Measurements from ENCODE around the gene TAGLN2.

The TAGLN2 gene

DNA sequence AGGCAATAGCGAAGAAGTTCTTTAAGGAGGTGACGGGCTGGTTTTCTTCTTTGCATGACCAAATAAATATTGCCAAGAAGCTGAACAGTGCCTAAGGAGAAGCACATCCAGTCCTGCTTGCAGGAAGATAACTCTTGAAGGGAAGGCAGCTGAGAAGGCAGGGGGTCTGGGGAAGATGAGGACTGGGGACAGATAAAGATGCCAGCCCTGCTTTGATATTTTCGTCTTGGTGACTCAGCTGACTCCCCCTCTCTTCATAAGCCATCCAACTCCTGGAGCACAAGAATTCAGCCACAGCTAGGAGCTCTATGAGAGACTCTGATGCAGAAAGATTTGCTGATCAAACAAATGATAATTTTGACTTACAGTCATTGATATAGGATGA is 28.8 kb downstream of the TAGLN2 start:
- H3K4me3 ChIP-seq (ENCODE audit: low read length in 2 of 2): no peak overlapping the region
- H3K9me3 ChIP-seq (ENCODE audit: control insufficient read depth in 2 of 2, low read length in 2 of 2): no peaks in the 10 kb centered on the region
- peaks cover 8% of the 10 kb centered on the region for H3K4me1 ChIP-seq (ENCODE audit: control insufficient read depth, insufficient read depth, low read length)
- H3K27ac ChIP-seq (ENCODE audit: low read length): no peak overlapping the region
- H3K9ac ChIP-seq (ENCODE audit: low read length in 2 of 2): no peak overlapping the region
- no peaks in the 10 kb centered on the region for H3K36me3 ChIP-seq (ENCODE audit: control insufficient read depth in 2 of 2, insufficient read depth in 2 of 2, low read length in 2 of 2)
- no peaks in the 10 kb centered on the region for H3K27me3 ChIP-seq (ENCODE audit: control insufficient read depth in 1 of 2, insufficient read depth in 2 of 2, low read length in 2 of 2)

DNA sequence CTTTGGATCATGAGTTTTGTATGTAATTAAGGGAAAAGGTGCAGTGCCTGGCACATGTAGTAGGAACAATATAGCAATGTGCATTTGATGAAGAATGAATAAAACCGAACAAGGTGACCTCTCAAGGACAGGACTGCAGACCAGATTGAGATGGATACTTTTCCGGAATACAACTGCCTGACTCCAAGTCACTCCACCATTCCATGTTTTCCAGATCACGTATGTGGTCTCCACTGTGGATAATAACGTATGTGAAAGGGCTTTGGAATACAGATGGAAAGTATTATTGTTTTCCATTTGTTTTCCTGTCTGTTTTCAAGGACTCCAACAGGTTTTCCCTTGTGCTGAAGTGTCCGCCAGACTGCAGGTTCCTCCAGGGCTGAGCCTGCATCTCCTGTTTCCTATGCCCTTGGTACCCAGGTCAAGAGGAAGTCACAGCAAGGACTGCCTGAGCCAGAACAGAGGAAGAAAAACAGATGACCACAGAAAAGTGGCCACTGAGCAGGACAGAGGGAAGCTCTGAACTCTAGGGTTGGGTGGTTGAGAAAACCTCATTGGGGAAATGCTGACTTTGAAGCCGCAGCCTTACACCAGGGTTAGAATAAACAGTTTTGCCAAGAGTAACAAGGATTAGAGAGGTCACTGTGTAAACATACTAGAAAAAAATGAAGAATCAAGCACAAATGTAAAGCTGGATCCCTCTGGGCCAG is 29.3 kb downstream of the TAGLN2 start:
- Histone ChIP-seq H3K4me3 (ENCODE audit: low read length in 2 of 2) (no peak overlapping the region), H3K9ac (ENCODE audit: low read length in 2 of 2) (no peak overlapping the region), H3K4me1 (ENCODE audit: control insufficient read depth, insufficient read depth, low read length) (peaks cover 8% of the 10 kb centered on the region), H3K9me3 (ENCODE audit: control insufficient read depth in 2 of 2, low read length in 2 of 2) (no peaks in the 10 kb centered on the region), H3K36me3 (ENCODE audit: control insufficient read depth in 2 of 2, insufficient read depth in 2 of 2, low read length in 2 of 2) (no peaks in the 10 kb centered on the region), H3K27me3 (ENCODE audit: control insufficient read depth in 1 of 2, insufficient read depth in 2 of 2, low read length in 2 of 2) (no peaks in the 10 kb centered on the region), H3K27ac (ENCODE audit: low read length) (no peak overlapping the region)

DNA sequence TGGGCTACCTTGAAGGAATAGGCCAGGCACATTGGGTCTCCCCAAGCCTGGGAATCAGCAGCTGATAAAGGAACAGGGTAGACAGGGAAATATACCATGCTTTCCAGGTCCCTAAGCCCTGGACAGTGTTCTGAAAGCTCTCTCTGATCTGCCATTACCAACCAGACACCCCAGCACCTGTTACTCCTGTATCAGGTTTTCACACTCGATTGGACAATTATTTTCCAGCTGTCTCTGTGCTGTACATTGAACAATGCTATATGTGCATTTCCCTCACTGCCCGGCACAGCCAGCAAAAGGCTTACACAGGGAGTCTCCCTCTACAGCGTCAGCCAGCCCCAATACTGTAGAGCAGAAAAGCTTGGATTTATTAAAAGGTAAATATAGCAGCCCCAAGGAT is 30.0 kb downstream of the TAGLN2 start:
- no peaks in the 10 kb centered on the region for H3K9me3 ChIP-seq (ENCODE audit: control insufficient read depth in 2 of 2, low read length in 2 of 2)
- H3K9ac ChIP-seq (ENCODE audit: low read length in 2 of 2): no peak overlapping the region
- H3K4me3 ChIP-seq (ENCODE audit: low read length in 2 of 2): no peak overlapping the region
- no peak overlapping the region for H3K27ac ChIP-seq (ENCODE audit: low read length)
- H3K36me3 ChIP-seq (ENCODE audit: control insufficient read depth in 2 of 2, insufficient read depth in 2 of 2, low read length in 2 of 2): no peaks in the 10 kb centered on the region
- peaks cover 6% of the 10 kb centered on the region for H3K4me1 ChIP-seq (ENCODE audit: control insufficient read depth, insufficient read depth, low read length)
- H3K27me3 ChIP-seq (ENCODE audit: control insufficient read depth in 1 of 2, insufficient read depth in 2 of 2, low read length in 2 of 2): no peaks in the 10 kb centered on the region

DNA sequence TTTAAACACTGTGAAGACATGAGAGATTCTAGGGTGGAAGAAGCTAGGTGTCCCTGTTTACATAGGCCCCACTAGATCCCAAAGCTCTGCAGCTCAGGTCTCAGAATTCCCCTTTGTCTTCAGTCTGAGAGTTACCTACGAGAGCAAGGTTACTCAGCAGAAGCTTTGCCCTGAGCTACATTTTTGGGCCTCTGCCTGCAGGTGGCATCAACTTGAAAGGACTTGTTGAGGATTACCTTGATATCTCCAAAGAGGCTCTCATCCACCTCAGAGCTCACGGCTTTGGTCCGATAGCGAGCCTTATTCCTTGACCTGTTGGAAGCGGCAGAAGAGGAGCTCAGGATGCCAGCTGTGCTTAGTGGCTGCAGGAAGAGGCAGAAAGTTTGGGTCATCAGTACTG is 32.4 kb downstream of the TAGLN2 start:
- Histone ChIP-seq H3K27ac (ENCODE audit: low read length) (no peak overlapping the region), H3K27me3 (ENCODE audit: control insufficient read depth in 1 of 2, insufficient read depth in 2 of 2, low read length in 2 of 2) (no peaks in the 10 kb centered on the region), H3K4me1 (ENCODE audit: control insufficient read depth, insufficient read depth, low read length) (peaks cover 4% of the 10 kb centered on the region), H3K9me3 (ENCODE audit: control insufficient read depth in 2 of 2, low read length in 2 of 2) (no peaks in the 10 kb centered on the region), H3K4me3 (ENCODE audit: low read length in 2 of 2) (no peak overlapping the region), H3K36me3 (ENCODE audit: control insufficient read depth in 2 of 2, insufficient read depth in 2 of 2, low read length in 2 of 2) (no peaks in the 10 kb centered on the region), H3K9ac (ENCODE audit: low read length in 2 of 2) (no peak overlapping the region)

DNA sequence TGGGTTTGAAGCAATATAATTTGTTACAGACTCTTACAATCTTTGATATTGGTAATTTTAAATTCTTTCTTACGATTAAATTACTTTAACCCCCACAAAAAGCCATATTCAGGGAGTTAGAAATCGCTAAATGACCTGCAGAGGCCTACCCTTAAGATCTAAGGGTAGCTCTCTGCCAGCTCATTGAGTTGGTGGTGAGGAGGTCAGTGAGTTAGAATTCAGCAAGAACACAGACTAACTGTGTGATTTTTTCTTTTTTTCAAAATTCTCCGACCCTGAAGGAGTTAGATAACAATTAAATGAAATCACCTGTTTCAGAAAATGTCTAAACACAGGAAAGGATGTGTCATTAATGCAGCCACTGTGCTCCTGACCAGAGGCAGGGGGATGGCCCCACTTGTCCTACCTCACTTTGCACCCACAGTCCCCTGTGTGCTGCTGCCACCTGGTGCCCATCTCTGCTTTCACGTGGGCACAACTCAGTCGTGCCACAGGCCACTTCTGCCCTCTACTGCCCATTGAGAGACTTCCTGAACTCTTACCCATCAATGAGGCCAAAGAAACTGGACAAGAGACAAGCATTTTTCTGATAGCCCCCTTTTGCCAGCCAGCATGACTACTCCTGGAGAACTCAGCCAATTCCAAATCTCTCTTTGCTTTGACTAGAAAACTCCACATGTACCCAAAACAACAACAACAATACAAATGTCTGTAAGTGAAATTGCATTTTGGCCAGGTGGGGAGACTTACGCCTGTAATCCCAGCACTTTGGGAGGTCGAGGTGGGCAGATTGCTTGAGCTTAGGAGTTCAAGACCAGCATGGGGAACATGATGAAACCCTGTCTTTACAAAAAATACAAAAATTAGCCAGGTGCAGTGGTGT is 33.8 kb downstream of the TAGLN2 start:
- Histone ChIP-seq H3K4me3 (ENCODE audit: low read length in 2 of 2) (no peak overlapping the region), H3K9me3 (ENCODE audit: control insufficient read depth in 2 of 2, low read length in 2 of 2) (no peaks in the 10 kb centered on the region), H3K36me3 (ENCODE audit: control insufficient read depth in 2 of 2, insufficient read depth in 2 of 2, low read length in 2 of 2) (no peaks in the 10 kb centered on the region), H3K27me3 (ENCODE audit: control insufficient read depth in 1 of 2, insufficient read depth in 2 of 2, low read length in 2 of 2) (no peaks in the 10 kb centered on the region), H3K9ac (ENCODE audit: low read length in 2 of 2) (no peak overlapping the region), H3K27ac (ENCODE audit: low read length) (no peak overlapping the region), H3K4me1 (ENCODE audit: control insufficient read depth, insufficient read depth, low read length) (peaks cover 4% of the 10 kb centered on the region)

DNA sequence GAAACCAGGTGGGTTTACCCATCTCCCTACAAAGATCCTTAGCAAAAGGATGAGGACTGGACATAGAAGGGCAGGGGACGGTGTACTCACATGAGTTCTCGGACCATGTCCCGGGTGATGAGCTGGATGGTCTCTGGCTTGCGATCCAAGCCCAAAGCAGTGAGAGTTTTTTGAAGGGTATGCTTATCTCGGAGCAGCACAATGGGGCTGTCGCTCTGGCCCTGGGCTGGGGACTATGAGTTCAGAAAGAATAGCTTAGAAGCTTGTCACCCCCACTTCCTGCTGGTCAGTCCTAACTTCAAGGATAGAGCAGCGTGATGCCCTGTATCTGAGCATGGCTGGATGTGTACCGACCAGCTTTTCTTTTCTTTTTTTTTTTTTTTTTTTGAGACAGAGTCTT is 34.9 kb downstream of the TAGLN2 start:
- H3K27me3 ChIP-seq (ENCODE audit: control insufficient read depth in 1 of 2, insufficient read depth in 2 of 2, low read length in 2 of 2): no peaks in the 10 kb centered on the region
- H3K9me3 ChIP-seq (ENCODE audit: control insufficient read depth in 2 of 2, low read length in 2 of 2): no peaks in the 10 kb centered on the region
- H3K9ac ChIP-seq (ENCODE audit: low read length in 2 of 2): no peak overlapping the region
- no peak overlapping the region for H3K4me3 ChIP-seq (ENCODE audit: low read length in 2 of 2)
- peaks cover 4% of the 10 kb centered on the region for H3K4me1 ChIP-seq (ENCODE audit: control insufficient read depth, insufficient read depth, low read length)
- no peaks in the 10 kb centered on the region for H3K36me3 ChIP-seq (ENCODE audit: control insufficient read depth in 2 of 2, insufficient read depth in 2 of 2, low read length in 2 of 2)
- H3K27ac ChIP-seq (ENCODE audit: low read length): no peak overlapping the region

DNA sequence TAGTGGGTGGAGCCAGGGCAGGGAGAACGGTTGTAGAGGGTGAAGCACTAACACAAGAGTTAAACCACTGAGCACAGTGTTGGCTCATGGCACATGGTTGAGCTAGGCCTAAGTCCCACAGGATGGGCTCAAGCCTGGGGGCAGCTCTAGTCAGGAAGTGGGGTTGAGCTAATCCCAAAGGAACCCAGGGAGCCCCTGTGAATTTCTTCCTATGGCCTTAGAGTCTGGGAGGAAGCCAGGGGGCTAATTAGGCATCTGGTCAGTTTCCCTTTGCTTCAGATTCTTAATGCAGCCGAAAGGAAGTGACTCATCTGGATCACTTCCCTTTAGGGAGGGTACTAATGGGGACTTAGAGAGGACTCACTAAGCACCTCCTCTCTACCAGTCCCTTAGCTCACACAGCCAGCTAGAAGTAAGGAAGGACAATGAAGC is 35.5 kb downstream of the TAGLN2 start:
- Histone ChIP-seq H3K9ac (ENCODE audit: low read length in 2 of 2) (no peak overlapping the region), H3K9me3 (ENCODE audit: control insufficient read depth in 2 of 2, low read length in 2 of 2) (no peaks in the 10 kb centered on the region), H3K36me3 (ENCODE audit: control insufficient read depth in 2 of 2, insufficient read depth in 2 of 2, low read length in 2 of 2) (no peaks in the 10 kb centered on the region), H3K27ac (ENCODE audit: low read length) (peak overlapping the region; percentile 24), H3K4me1 (ENCODE audit: control insufficient read depth, insufficient read depth, low read length) (peaks cover 4% of the 10 kb centered on the region), H3K27me3 (ENCODE audit: control insufficient read depth in 1 of 2, insufficient read depth in 2 of 2, low read length in 2 of 2) (no peaks in the 10 kb centered on the region), H3K4me3 (ENCODE audit: low read length in 2 of 2) (no peak overlapping the region)

DNA sequence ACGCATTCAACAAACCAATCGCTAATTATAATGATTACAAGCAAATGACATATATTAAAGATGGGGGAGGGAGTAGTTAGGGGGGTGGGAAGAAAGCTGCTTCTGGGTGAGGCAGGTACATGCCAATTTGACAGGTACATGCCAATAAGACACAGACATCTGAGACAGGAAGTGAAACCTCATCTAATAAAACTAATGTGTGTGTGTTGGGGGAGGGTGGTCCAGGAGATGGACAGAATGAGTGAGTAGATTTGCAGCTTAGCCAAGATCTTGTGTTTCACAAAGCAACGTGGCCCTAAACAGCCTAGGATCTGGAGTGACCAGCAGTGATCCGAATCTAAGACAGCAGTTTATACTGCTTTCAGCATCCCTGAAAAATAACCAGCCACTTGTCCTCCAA is 36.1 kb downstream of the TAGLN2 start:
- Histone ChIP-seq H3K36me3 (ENCODE audit: control insufficient read depth in 2 of 2, insufficient read depth in 2 of 2, low read length in 2 of 2) (no peaks in the 10 kb centered on the region), H3K27me3 (ENCODE audit: control insufficient read depth in 1 of 2, insufficient read depth in 2 of 2, low read length in 2 of 2) (no peaks in the 10 kb centered on the region), H3K4me3 (ENCODE audit: low read length in 2 of 2) (no peak overlapping the region), H3K27ac (ENCODE audit: low read length) (no peak overlapping the region), H3K9me3 (ENCODE audit: control insufficient read depth in 2 of 2, low read length in 2 of 2) (no peaks in the 10 kb centered on the region), H3K4me1 (ENCODE audit: control insufficient read depth, insufficient read depth, low read length) (peaks cover 4% of the 10 kb centered on the region), H3K9ac (ENCODE audit: low read length in 2 of 2) (no peak overlapping the region)

DNA sequence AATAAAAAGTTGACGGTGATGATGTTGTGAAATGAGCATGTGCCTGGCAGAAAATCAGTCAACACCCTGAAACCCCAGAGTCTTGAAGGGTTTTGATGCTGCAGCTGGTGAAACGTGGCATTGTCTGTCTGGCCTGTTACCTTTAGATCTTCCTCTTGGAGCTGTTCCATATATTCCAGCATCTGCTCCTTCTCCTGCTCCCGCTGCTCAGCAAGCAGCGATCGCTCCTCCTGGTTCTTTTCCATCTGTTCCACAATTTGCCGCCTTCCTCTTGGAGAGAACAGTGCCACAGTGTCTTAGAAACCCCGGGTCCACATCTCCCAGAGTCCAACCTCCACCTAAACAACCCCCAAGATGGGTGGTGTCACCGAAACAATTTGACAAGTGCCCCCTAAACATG is 41.0 kb downstream of the TAGLN2 start:
- no peak overlapping the region for H3K9ac ChIP-seq (ENCODE audit: low read length in 2 of 2)
- H3K27me3 ChIP-seq (ENCODE audit: control insufficient read depth in 1 of 2, insufficient read depth in 2 of 2, low read length in 2 of 2): no peaks in the 10 kb centered on the region
- H3K36me3 ChIP-seq (ENCODE audit: control insufficient read depth in 2 of 2, insufficient read depth in 2 of 2, low read length in 2 of 2): no peaks in the 10 kb centered on the region
- H3K27ac ChIP-seq (ENCODE audit: low read length): no peak overlapping the region
- peaks cover 2% of the 10 kb centered on the region for H3K4me1 ChIP-seq (ENCODE audit: control insufficient read depth, insufficient read depth, low read length)
- H3K9me3 ChIP-seq (ENCODE audit: control insufficient read depth in 2 of 2, low read length in 2 of 2): no peaks in the 10 kb centered on the region
- H3K4me3 ChIP-seq (ENCODE audit: low read length in 2 of 2): no peak overlapping the region

DNA sequence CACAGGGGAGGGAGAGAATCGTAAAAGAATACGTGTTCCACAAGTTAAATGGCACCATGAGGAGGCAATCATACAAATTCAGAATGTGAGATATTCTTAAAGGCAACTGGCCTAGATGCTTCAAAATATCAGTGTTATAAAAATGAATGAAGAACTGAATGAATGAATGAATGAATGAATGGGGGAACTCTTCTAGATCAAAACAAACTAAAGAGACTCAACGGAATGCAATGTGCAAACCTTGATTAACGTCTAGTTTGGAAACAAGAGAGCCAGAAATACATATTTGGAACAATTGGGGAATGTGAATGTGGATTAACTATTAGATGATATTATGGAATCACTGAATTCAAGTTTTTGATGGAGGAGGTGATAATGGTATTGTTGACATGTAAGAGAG is 42.2 kb downstream of the TAGLN2 start:
- Histone ChIP-seq H3K27ac (ENCODE audit: low read length) (no peak overlapping the region), H3K9me3 (ENCODE audit: control insufficient read depth in 2 of 2, low read length in 2 of 2) (no peaks in the 10 kb centered on the region), H3K9ac (ENCODE audit: low read length in 2 of 2) (no peak overlapping the region), H3K27me3 (ENCODE audit: control insufficient read depth in 1 of 2, insufficient read depth in 2 of 2, low read length in 2 of 2) (no peaks in the 10 kb centered on the region), H3K4me1 (ENCODE audit: control insufficient read depth, insufficient read depth, low read length) (peaks cover 2% of the 10 kb centered on the region), H3K36me3 (ENCODE audit: control insufficient read depth in 2 of 2, insufficient read depth in 2 of 2, low read length in 2 of 2) (no peaks in the 10 kb centered on the region), H3K4me3 (ENCODE audit: low read length in 2 of 2) (no peak overlapping the region)

DNA sequence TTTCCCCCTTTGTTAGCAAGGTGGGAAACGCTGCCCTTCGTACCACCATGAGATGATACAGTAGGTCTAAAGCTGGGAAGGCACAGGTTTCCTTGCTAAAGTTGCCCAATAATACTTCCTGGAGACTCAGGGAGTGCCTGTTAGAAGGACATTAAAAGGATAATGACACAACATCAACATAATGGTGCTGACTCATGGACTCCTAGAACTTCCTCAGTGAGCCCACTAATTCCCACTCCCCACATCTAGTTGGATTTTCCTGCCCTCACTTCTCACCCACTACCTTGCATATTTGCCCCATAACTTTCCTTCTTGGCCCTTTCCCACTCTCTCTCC is 42.8 kb downstream of the TAGLN2 start:
- Histone ChIP-seq H3K4me1 (ENCODE audit: control insufficient read depth, insufficient read depth, low read length) (peaks cover 2% of the 10 kb centered on the region), H3K9ac (ENCODE audit: low read length in 2 of 2) (no peak overlapping the region), H3K4me3 (ENCODE audit: low read length in 2 of 2) (no peak overlapping the region), H3K27ac (ENCODE audit: low read length) (no peak overlapping the region), H3K27me3 (ENCODE audit: control insufficient read depth in 1 of 2, insufficient read depth in 2 of 2, low read length in 2 of 2) (no peaks in the 10 kb centered on the region), H3K9me3 (ENCODE audit: control insufficient read depth in 2 of 2, low read length in 2 of 2) (no peaks in the 10 kb centered on the region), H3K36me3 (ENCODE audit: control insufficient read depth in 2 of 2, insufficient read depth in 2 of 2, low read length in 2 of 2) (no peaks in the 10 kb centered on the region)
